Vagina (tissue), 2 donors: Measurements from ENCODE around the gene GTF3C5.

Source experiments
- POLR2A ChIP-seq, 2 donors: fragments of 450-650 bp; IDR thresholded peaks; one replicate each; pipeline ENCODE4 v1.6.1; 2017; ENCODE audit warnings: antibody characterized with exemption in 2 of 2, mild to moderate bottlenecking in 2 of 2, moderate library complexity in 2 of 2
- POLR2AphosphoS5 ChIP-seq, 2 donors: sonication (generic); formaldehyde crosslinking; IDR thresholded peaks; one replicate each; pipeline ENCODE4 v1.9.0; 2017; ENCODE audit warnings: antibody characterized with exemption in 2 of 2, mild to moderate bottlenecking in 2 of 2, low read depth in 1 of 2; ENCODE audit not compliant: insufficient read depth in 1 of 2
- TF ChIP-seq, protein P1 (sequence below), 3 experiments: fragments of 450-650 bp in 2 of 3; fragments of 200-600 bp in 1 of 3; sonication (generic) in 1 of 3; IDR thresholded peaks; one replicate each; pipeline ENCODE4 v1.5.1; 2017 to 2019; ENCODE audit warnings: antibody characterized with exemption in 3 of 3, mild to moderate bottlenecking in 2 of 3, moderate library complexity in 2 of 3

- TF ChIP-seq, protein P1, sequence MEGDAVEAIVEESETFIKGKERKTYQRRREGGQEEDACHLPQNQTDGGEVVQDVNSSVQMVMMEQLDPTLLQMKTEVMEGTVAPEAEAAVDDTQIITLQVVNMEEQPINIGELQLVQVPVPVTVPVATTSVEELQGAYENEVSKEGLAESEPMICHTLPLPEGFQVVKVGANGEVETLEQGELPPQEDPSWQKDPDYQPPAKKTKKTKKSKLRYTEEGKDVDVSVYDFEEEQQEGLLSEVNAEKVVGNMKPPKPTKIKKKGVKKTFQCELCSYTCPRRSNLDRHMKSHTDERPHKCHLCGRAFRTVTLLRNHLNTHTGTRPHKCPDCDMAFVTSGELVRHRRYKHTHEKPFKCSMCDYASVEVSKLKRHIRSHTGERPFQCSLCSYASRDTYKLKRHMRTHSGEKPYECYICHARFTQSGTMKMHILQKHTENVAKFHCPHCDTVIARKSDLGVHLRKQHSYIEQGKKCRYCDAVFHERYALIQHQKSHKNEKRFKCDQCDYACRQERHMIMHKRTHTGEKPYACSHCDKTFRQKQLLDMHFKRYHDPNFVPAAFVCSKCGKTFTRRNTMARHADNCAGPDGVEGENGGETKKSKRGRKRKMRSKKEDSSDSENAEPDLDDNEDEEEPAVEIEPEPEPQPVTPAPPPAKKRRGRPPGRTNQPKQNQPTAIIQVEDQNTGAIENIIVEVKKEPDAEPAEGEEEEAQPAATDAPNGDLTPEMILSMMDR (IDR thresholded peaks at IDR 0.05): no peak
- TF ChIP-seq POLR2A (IDR thresholded peaks at IDR 0.05): no peak
- TF ChIP-seq POLR2AphosphoS5 (IDR thresholded peaks at IDR 0.05; ENCODE audit: insufficient read depth in 1 of 2, low read depth in 1 of 2): no peak
Measured at GRCh38 chr9:133063159-133063499, 32.3 kb downstream of the GTF3C5 start.
